Hematopoietic multipotent progenitor cell treated with erythropoietin and hydrocortisone succinate and interleukin-3 and kit ligand, for 17 days (in vitro differentiated cells): ENCODE measurements around the gene EMC10.

Experiments used
- DNase-seq: peaks from one replicate; pipeline ENCODE4 v3.0.0-alpha.2; 2015; ENCODE audit warnings: low spot score

EMC10 gene

DNA sequence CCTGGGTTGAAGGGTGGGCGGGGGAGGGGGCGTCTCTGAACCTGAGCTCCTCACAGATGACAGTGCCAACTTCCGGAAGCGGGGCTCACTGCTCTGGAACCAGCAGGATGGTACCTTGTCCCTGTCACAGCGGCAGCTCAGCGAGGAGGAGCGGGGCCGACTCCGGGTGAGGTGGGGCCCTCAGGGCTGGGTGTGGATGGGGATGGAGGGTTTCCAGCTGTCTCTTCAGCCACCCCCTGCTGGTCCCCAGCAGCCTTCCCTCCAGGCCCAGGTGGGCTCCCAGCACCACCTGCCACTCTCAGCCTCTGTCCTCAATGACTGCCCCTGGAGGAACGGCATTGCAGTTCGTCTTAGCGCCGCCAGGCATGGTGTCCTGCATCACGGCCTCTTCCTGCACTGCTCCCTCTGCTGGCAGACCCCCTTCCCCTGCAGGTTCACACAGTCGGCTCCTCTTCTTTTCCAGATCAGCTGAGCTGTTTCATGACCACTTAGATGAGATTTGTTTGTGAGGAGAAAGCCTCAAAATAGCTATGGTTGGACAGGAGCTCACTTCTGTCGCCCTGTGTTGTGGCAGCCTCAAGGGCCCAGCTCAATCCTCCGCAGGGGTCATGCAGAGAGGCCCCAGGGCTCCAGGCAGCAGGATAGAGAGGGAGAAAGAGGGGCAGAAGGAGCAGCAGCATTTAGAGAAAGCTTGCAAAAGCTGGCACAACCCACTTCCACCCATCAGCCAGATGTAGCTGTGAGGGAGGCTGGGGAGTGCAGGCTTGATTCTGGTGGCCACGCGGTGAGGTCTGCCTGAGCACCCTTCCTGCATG is 2.8 kb downstream of the EMC10 start:
- DNase-seq = peak; percentile 9

DNA sequence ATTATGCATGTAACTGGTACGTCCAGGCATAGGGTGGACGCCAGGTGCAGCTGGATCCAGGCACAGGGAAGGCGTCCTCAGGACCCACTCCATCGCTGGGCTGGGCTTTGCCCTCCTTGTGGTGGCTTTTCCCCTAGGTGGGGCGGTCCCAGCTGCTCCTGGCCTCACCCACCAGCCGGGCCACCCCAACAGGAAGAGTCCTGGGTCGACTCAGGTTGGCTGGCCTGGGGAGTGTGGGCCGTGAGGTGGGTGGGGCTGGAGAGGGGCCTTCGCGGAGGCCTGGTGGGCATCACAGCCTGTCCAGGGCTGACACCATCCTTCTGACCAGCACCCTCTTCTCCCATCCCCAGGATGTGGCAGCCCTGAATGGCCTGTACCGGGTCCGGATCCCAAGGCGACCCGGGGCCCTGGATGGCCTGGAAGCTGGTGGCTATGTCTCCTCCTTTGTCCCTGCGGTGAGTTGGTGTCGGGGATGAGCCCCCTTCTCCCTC is 3.5 kb downstream of the EMC10 start:
- no peak for DNase-seq

DNA sequence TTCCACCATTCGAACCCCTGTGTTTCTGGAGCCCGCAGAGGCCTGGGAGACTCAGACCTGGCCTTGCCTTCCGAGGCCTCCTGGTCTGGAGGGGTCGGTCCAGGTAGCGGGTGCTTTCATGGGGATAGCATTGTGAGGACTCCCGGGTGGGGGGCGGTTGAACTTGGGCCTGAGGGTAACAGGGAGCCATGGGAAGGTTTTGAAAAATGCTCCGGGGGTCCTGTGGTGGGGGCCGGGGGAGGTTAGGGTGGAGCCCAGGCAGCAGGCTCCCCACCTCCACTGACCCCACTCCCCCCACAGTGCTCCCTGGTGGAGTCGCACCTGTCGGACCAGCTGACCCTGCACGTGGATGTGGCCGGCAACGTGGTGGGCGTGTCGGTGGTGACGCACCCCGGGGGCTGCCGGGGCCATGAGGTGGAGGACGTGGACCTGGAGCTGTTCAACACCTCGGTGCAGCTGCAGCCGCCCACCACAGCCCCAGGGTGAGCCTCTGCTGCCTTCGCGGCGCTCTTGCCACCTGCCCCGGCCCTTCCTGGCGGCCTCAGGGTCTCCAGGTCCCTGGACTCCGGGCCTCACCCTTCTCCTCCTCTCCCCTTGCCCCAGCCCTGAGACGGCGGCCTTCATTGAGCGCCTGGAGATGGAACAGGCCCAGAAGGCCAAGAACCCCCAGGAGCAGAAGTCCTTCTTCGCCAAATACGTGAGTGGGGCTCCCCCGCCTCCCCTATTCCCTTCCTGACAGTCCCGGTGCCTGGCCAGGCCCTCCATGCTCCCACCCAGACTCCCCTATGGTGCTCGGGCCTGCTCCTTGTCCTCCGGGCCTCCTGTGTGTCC is 4.2 kb downstream of the EMC10 start:
- no peak for DNase-seq

DNA sequence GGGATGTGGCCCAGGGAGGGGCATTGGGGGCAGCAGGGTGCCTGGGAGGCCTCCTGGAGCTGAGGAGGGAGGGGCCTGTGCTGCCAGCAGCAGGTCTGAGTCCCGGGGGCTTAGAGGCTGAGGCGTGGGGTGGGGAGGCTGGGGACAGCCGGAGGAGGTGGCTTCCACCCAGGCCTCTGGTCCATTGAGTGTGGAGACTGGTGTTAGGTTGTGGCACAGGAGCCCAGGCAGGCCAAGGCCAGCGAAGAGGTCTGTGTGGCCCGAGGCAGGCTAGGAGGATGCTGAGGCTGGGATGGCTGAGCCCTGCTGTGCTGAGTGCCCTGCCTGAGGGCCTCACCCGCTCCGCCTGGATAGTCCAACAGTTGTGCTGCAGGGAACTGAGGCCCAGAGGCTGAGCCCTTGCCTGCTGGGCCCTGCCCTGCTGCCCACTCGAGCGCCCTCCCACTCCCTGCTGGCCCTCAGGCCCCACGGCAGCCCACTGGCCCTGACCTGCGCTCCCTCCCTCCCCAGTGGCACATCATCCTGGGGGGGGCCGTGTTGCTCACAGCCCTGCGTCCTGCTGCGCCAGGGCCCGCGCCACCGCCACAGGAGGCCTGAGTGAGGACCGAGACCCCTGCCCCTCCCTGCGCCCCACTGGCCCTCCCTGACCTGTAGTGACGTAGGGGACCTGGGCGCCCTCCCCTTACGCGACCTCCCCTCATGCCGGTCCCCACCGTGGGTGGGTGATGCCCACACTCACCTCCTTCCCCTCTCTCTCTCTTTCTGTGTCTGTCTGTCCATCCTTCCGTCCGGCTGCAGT is 5.2 kb downstream of the EMC10 start:
- DNase-seq = no peak

DNA sequence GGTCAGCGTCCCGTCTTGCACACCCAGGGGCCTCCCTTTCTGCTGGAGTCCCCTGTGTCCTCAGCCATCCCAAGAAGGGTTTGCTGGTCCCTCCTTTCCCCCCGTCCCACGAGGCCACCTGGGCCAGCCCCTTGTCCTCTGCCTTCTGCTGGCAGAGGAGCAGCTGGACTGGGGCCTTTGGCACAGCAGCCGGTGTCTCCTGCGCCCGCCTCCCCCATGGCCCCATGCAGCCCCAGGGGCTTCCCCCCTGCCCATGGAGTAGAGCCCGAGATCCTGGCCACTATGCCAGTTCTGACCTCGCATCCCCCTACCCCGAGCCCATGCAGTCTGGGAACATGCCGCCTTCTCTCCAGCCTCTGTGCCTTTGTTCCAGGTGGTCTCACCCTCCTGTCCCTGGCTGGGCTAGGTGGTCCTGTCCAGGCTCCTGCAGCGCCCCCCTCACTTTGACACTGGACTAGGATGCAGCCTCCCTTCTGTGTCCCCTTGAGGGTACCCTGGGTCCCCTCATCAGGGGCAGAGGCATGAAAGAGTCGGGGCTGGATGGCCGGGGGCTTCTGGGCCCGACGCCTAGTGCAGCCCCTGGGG is 6.1 kb downstream of the EMC10 start:
- DNase-seq = no peak

DNA sequence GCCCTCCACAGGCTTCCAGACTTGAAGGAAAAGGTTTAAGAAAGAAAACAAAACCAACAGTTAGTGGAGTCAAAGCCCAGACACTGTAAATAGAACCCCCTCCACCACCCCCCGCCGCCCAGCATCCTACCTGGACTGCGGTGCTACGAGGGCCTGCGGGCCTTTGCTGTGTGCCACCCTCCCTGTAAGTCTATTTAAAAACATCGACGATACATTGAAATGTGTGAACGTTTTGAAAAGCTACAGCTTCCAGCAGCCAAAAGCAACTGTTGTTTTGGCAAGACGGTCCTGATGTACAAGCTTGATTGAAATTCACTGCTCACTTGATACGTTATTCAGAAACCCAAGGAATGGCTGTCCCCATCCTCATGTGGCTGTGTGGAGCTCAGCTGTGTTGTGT is 6.6 kb downstream of the EMC10 start:
- no peak for DNase-seq

DNA sequence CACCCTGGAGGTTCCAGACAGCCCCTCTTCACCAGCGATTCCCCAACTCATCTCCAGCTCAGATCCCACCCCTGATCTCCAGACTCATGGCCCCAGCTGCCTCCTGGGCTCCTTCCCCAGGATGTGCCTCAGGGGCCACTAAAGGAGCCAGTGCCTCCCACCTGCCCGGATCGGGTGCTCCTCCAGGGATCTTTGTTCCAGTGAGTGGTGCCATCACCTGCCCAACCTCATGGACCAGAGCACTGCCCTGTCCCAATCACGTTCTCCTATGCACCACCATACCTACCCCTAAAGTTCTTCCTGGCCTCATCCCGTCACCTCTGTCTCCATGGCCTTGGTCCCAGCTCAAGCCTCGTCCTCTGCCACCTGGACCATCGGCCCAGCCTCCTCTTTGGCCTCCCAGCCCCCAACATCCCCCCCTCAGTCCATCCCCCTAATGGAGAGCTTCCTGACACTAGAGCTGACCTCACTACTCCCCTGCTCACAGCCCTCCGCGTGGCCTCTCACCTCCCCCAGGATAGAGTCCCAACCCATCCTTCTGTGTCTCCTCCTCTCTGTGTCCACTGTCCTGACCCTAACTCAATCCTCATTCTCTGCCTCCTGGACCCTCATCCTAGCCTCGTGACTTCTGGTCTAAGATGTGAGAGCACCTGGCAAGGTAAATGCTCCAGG is 9.1 kb downstream of the EMC10 start:
- no peak for DNase-seq

DNA sequence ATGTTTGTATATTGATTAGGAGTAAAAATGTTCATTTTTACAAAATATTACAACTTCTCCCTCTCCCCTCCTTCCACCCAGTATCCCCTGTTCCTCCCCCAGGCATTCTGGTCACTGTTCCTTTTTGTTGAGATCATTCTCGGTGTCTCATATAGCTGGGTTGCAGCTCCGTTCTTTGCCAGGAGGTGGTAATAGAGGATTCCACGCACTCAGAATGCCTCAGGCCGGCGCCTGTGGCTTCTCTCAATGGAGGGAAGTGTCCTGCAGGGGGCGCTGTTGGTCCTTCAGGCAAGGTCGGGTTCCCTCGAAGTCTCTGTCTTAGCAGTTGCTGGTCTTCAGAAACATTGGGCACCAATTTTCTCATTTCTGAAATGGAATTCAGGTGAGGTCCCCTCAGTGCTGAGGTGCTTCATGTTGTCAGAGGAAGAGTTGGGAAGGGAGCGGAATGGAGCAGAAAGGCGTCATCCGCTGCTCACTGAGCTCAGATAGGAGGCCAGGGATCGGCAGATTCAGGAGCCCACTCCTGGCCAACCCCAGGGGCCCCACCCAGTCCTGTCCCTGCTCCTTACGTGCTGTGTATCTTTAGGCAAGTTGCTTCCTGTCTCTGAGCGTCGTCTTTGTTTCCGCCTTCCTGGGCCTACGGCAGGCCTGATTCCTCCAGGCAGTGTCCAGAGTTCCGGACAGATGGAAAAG is 10.7 kb downstream of the EMC10 start:
- DNase-seq = peak; percentile 10

DNA sequence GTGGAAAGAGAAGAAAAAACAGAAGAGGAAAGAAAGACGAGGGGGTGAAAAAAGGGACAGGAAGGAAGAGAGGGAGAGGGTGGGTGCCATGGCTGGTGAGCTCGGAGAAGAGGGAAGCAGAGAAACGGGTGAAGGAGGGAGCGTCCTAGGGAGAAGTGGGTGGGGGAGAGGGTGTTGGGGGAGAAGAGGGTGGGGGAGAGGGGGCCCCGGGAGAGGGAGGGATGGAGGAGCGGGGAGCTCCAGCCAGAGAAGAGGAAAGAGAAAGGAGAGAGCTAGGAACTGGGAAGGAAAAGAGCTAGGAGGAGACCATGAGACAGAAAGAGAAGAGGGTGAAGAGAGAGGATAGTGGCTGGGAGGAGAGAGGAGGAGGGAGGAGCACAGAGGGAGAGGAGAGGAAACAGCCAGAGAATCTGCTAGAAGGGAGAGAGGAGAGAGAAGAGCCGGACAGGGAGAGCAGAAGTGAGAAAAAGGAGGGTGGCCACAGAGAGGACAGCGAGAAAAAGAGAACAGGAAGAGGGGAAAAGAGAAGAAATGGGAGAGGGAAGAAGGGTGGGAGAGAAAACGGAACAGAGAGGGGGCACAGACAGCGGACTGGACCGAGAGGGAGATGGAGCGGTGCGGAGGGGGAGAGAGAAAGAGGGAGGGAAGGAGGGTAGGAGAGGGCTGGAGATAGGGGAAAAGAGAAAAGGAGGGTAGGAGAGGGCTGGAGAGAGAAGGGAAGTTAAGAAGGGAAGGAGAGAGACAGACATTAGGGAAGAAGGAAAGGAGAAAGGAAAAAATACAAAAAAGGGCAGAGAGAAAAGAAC is 12.3 kb downstream of the EMC10 start:
- no peak for DNase-seq

DNA sequence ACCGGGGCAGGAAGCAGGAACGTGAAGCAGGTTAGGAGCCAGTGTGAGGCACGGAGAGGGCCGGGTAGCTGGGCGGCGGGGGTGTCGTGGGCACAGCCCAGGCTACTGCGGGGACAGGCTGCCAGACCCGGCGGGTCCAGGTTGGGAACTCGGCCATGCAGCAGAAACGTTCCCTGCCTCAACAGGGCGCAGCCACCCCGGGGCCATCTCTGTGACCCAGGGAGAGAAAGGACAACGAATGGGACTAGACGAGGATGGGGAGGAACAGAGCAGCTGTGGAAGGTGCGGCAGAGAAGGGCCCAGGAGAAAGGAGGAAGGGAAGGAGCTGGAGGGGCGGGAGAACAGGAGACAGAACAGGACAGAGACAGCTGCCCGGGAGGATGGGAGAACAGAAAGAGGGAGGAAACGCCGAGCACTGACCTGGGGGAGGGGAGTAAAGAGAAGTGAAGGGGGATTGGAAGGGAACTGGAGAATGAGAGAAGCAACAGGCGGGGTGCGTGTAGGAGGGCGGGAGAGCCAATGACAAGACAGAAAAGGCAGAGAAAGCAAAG is 13.2 kb downstream of the EMC10 start:
- no peak for DNase-seq

DNA sequence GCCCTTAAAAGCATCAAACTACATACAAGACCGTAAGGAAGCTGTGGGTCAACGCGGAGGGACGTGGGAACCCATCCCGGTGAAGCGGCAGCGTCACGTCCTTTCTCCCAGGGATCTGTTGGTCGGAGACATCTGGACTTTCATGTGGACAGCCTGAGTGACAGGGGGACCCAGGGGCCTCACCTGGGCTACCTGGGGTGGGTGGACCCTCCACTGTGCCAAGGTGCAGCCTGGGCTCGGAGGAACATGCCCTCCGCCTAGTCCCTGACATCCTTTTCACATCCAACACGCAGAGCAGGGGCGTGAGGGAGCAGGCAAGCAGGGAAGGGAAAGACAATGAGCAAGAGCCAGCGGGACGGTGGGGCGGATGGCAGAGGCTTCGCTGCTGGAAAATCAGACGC is 14.1 kb downstream of the EMC10 start:
- DNase-seq = no peak

DNA sequence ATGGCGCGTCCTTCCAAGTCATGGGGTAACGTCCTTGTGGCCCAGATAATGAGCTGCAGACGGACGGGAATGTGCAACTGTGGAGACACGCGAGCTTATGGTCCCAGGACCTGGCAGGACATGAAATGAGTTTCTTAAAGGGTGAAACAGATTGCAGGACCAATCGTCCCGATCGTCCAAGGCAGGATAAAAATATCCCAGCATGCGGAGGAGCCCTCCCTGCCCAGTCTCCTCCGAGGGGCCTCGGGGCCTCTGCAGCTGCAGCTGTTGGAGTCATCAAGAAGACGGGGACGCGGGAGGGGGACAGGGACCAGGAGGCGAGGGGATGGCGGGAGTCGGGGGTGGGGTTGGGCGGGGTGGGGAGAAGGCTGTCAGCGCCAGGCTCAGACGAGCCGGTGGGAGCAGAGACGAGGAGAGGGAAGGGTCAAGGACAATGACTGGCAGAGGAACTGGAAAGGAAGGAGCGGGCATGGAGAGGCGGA is 14.7 kb downstream of the EMC10 start:
- no peak for DNase-seq

DNA sequence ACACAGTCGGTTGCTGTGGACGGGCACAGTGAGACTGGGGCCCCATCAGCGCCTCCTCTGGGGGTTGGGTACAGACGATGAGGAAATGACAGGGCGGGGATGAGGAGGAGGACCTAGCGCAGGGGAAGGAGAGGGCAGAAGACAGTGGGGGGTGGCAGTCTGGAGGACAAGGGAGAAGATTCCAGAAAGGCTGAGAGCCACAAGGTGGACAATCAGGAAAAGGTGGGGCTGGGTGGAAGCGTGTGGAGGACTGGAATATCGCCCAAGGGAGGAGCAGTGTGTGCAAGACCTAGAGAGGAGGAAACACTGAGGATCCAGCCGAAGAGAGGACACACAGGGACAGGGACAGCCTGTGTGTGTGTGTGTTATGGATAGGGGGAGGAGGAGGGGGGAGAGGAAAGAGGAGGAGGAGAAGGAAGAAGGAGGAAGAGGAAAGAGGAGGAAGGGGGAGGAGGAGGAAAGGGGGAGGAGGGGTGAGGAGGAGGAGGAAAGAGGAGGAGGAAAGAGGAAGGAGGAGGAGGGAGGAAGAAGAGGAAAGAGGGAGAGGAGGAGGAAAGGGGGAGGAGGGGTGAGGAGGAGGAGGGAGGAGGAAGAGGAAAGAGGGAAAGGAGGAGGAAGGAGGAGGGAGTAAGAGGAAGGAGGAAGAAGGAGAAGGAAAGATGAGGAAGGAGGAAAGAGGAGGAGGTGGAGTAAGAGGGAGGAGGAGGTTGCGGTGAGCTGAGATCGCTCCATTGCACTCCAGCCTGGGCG is 16.2 kb downstream of the EMC10 start:
- DNase-seq = no peak

DNA sequence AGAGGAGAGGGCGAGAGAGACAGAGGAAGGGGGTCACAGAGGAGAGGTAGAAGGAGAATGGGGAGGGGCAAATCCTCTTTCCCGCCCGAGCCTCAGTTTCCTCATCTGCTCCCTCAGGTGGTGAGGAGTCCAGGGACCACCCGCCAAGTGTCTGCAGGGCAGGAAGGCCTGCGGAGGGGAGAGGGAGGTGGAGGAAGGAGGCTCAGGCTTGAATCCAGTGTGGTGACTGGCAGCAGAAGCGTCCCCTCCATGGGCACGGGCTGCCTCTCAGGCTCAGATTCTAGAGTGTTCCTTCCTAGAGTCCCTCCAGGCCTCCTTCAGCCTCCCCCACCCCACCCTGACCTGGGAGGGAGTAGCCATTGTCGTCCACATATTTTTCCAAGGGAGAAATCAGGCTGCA is 16.9 kb downstream of the EMC10 start:
- DNase-seq = no peak

DNA sequence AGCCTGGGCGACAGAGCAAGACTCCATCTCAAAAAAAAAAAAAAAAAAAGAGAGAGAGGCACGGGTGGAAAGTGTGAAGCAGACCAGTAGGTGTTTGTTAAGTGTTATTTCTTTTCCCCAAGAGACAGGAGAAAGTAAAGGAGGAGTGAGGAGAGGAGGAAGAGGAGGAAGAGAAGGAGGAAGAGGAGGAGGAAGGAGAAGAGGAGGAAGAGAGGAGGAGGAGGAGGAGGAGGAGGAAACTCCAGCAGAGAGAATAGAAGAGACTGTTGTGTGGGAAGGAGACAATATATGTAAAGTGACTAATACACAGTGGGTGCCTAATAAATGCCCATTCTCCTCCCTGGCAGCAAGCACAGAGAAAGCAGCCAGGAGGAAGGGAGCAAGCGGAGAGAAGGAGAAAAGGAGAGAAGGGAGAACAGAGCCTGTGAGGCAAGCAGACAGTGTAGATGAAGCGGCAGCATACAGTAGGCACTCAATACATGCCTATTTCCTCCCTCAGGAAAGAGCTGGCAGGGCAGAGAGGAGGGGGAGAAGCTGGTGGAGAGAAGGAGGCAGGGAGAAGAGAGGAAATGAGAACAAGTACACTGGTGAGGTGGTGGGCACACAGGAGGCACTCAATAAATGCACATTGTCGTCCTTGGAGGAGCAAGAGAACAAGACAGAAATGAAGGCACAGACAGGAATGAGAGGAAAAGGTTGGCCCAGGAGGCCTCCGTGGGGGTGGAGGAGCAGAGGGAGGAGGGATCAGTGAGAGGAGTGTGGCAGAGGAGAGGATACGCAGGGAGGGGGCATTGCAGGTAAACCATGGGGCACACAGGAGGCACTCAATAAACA is 18.1 kb downstream of the EMC10 start:
- no peak for DNase-seq

DNA sequence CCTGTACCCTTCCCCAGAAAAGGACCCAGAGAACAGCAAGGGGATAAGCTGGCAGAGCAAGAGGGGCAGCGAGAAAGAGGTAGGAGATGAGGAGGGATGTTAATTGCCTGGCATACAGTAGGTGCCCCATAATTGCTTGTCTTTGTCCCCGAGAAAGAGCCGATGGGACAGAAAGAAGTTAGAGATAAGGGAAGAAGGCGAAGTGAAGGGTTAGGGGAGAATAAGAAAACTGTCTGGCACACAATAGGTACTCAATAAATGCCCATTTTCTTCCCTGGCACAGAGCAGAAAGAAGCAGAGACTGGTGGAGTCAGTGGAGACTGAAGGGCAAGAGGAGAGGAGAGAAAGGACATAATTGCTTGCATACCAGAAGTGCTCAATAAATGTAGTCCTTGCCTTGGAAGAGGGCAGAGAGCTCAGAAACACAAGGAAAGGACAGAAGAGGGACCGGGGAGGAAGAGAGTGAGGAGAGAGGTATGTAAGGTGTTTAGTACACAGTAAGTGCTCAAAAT is 18.8 kb downstream of the EMC10 start:
- DNase-seq = no peak

DNA sequence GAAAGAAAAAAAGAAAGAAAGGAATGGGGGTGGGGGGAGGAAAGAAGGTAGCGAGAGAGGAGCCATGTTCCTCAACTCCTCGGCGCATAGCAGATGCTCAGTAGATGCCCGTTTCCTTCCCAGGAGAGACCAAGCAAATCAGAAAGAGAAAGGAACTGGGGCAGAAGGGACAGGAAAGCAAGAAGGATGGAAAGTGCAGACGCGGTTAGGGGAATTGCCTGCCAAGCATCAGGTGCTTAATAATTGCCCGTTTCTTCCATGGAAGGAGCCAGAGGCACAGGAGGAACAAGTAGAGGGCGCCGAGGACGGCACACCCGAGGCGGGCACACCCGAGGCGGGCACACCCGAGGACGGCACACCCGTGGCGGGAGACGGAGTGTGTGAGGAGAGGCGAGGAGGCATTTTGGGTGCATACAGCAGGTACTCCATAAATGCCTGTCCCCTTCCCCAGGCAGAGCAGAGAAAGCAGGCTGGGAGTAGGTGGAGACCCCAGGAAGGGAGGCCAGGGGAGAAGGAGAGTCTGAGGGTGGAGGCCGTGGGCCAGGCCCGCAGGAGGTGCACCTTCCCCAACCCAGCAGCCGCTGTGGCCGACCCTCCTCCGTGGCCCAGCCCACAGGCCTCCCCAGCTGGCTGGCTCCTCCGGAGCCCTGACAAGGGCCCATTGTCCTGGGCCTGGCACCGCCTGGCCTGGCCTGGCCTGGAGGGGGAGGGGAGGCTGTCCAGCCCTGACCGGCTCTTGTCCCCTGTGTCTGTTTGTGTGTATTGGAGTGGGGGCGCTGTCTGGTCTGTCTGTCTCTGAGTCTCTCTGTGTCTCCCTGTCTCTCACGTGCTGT is 20.1 kb downstream of the EMC10 start:
- no peak for DNase-seq
